NOMO-1 treated with dmso at 0.1 percent for 144 hours (cell line): ENCODE results near the gene FBN2.

Source experiments
- DNase-seq: peaks from one replicate; lab custom pipeline; 2025; ENCODE audit not compliant: unreplicated experiment; lab: John Stamatoyannopoulos, UW

FBN2 gene

GRCh38 chr5:128259607-128260021 is 278.4 kb downstream of the FBN2 start:
- no peak for DNase-seq

- DNase-seq, result no peak
Measured at GRCh38 chr5:128258372-128258771, 279.7 kb downstream of the FBN2 start.

GRCh38 chr5:128257076-128257475 is 281.0 kb downstream of the FBN2 start:
- DNase-seq, result no peak

- no peak for DNase-seq
Measured at GRCh38 chr5:128254789-128255188, 283.3 kb downstream of the FBN2 start.

GRCh38 chr5:128253880-128254279 is 284.2 kb downstream of the FBN2 start:
- no peak for DNase-seq

- DNase-seq, result no peak
Measured at GRCh38 chr5:128253161-128253560, 284.9 kb downstream of the FBN2 start.

- DNase-seq, result no peak
Measured at GRCh38 chr5:128252756-128253155, 285.3 kb downstream of the FBN2 start.

- DNase-seq, result no peak
Measured at GRCh38 chr5:128252196-128252595, 285.8 kb downstream of the FBN2 start.

- no peak for DNase-seq
Measured at GRCh38 chr5:128245974-128246373, 292.1 kb downstream of the FBN2 start.

GRCh38 chr5:128243958-128244582 is 294.0 kb downstream of the FBN2 start:
- no peak for DNase-seq

- DNase-seq, result no peak
Measured at GRCh38 chr5:128241051-128241695, 296.9 kb downstream of the FBN2 start.

- DNase-seq, result no peak
Measured at GRCh38 chr5:128237546-128237945, 300.5 kb downstream of the FBN2 start.

GRCh38 chr5:128237000-128237399 is 301.0 kb downstream of the FBN2 start:
- DNase-seq, result no peak

- no peak for DNase-seq
Measured at GRCh38 chr5:128236334-128236733, 301.7 kb downstream of the FBN2 start.

GRCh38 chr5:128234928-128235641 is 303.0 kb downstream of the FBN2 start:
- DNase-seq, result no peak

GRCh38 chr5:128228521-128228920 is 309.5 kb downstream of the FBN2 start:
- no peak for DNase-seq

GRCh38 chr5:128228008-128228407 is 310.0 kb downstream of the FBN2 start:
- no peak for DNase-seq

GRCh38 chr5:128225245-128226030 is 312.6 kb downstream of the FBN2 start:
- no peak for DNase-seq

GRCh38 chr5:128224336-128224735 is 313.7 kb downstream of the FBN2 start:
- DNase-seq, result no peak

GRCh38 chr5:128220841-128221240 is 317.2 kb downstream of the FBN2 start:
- DNase-seq, result no peak

- DNase-seq, result no peak
Measured at GRCh38 chr5:128216860-128217531, 321.0 kb downstream of the FBN2 start.
